Peyer's patch (tissue), 4 donors: ENCODE data around the gene TMEM132C.

Source experiments
- CTCF ChIP-seq, 6 experiments: fragments of 450-650 bp in 4 of 6; fragments of 200-600 bp in 2 of 6; sonication (generic) in 1 of 6; IDR thresholded peaks; one replicate each; pipeline ENCODE4 v1.5.1; 2017 to 2019; ENCODE audit warnings: antibody characterized with exemption in 6 of 6, mild to moderate bottlenecking in 3 of 6, moderate library complexity in 1 of 6
- POLR2A ChIP-seq, 2 donors: fragments of 450-650 bp; IDR thresholded peaks; one replicate each; pipeline ENCODE4 v1.5.1; 2017; ENCODE audit warnings: antibody characterized with exemption in 2 of 2, mild to moderate bottlenecking in 2 of 2, moderate library complexity in 2 of 2

GRCh38 chr12:128637642-128638606 is 371.0 kb downstream of the TMEM132C start:
- no peak for TF ChIP-seq CTCF (IDR thresholded peaks at IDR 0.05)
- TF ChIP-seq POLR2A (IDR thresholded peaks at IDR 0.05), result no peak
